GM10847 (cell line): ENCODE data around the gene GFOD1.

Experiments used
- POLR2A ChIP-seq: IDR thresholded peaks from 2 replicates; pipeline ENCODE4 v1.6.1; 2011; ENCODE audit not compliant: insufficient read length; ENCODE audit errors: extremely low read depth

GFOD1 gene

DNA sequence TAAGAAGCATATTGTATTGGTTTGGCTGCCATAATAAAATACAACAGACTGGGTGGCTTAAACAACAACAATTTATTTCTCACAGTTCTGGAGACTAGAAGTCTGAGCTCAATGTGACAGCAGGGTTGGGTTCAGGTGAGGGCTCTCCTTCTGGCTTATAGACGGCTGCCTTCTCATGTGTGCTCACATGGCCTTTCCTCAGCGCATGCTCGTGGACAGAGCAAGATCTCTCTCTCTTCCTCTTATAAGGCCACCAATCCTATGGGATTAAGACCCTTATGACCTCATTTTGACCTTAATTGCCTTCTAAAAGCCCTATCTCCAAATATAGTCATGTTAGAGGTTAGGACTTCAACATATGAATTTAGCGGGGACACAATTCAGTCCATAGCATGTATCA, 32.4 kb upstream of the GFOD1 start:
- no peak for TF ChIP-seq POLR2A

- TF ChIP-seq POLR2A, result no peak
Observed at GRCh38 chr6:13517116-13517515, 29.7 kb upstream of the GFOD1 start.

DNA sequence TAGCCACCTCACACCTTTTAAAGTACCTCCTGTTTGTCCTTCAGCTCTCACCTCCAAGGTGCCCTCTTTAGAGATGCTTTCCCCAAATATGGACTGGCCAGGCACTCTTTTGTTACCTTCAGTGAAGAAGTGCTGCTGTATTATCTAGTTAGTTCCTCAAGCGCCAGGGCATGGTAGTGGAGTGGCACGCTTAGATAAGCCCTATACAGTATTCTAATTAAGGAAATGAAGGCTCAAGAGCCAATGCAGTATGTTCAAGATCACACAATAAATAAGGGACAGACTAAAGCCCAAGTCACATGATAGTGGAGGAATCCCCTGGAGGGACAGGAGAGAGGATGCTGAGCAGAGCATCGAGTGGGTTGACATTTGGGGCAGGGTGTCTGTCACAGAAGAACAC, 28.5 kb upstream of the GFOD1 start:
- TF ChIP-seq POLR2A, result no peak

DNA sequence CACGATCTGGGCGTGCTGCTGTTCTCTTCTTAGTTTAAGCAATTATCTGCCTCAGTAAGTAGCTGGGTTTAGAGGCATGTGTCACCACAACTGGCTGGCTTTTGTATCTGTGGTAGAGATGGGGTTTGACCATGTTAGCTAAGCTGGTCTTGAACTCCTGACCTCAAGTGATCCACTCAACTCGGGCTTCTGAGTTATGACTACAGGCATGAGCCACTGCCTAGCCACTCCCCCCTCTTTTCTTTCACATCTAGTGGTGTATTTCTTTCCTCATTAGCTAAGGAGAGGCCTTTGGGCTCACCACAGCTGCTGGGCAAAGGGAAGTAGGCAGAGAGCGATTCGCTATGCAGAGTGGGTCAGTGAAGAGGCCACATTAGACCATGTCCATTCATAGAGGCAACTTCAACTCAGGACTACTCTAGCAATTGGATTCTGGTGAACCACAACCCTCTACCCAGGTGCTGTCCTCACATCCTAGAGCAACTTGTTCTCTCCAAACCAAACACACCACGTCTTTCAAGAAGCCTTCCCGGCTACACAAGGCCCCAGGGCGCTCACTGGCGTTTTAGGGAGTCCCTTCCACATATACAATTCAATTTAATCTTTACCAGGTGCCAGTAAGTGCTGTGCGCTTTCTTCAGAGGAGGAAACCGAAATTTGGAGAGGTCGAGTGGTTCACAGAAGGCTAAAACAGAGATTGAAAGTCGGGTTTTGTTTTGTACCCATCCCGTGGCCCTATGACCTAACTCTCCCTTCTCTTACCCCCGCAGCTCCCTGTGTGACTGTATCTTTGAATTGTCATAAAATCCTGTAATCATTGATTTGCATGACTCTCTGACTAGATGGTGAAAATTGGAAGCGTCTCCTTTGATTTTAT, 26.5 kb upstream of the GFOD1 start:
- no peak for TF ChIP-seq POLR2A

GRCh38 chr6:13512900-13513299, 25.5 kb upstream of the GFOD1 start:
- TF ChIP-seq POLR2A, result no peak

GRCh38 chr6:13511913-13512717, 24.7 kb upstream of the GFOD1 start:
- no peak for TF ChIP-seq POLR2A

DNA sequence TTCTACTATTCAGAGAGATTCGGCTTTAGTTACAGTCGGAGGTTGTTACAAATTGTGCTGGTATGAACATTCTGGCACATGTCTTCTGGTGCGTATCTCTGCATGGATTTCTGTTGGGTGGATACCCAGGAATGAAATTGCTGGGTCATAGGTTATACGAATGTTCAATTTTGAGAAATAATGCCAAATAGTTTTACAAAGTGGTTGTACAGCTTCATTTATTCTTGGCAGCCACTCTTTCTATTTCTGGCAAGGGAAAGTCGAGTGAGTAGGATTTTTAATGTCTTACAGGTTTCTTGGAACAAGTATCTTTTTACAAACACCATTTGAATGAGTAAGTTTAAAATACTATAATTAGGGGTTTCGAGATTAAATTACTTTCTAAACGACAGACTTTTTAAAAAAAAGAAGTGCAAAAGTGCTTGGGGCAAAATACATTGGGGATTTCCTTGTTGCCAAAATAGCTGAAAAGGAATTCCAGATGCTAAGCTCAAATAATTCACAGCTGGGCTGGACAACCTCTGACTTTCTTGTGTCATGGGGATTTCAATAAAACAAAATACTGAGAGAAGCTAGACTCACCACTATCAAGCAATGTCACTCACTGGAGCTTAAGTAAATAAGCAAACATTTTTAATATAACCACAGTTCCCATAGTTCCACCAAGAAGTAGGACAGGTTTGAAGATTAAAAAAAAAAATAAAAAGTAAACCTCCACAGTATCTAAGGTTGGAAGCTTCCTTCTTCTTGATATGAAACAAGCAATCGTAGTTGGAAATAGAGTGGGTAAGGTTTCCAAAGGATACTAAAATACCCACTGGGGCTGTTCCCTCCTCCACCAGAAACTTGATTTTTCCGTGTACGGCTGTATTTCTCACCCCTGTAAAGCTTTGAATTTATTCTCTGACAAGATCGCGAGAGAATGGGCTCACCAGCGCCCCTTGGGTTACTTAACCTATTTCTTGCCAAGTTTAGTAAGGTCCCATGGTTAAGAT, 21.6 kb upstream of the GFOD1 start:
- TF ChIP-seq POLR2A, result no peak

DNA sequence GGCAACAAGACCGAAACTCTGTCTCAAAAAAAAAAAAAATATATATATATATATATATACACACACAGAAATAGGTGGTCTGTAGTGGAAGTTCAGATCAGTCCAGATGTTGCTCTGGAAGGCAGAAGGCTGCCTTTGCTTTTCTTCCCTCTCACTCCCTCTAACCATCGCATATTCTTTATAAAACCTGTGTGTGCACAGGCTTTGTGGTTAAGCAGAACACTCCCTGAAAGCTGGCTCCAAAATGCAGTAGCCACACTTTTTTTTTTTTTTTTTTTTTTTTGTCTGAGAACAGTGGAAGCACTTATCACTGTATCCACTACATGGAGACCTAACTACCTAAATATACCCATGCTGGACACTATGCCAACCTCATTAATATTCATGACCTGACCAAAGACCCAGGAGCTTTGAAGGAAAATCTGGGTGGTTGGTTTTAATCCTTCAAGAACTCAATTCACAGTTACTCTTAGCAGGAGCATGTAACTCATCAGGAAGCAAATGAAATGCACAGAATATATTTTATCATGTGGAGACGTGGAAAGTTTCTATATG, 20.0 kb upstream of the GFOD1 start:
- TF ChIP-seq POLR2A, result no peak

GRCh38 chr6:13505345-13505734, 17.9 kb upstream of the GFOD1 start:
- TF ChIP-seq POLR2A, result no peak

GRCh38 chr6:13504611-13505344, 17.4 kb upstream of the GFOD1 start:
- TF ChIP-seq POLR2A, result no peak

GRCh38 chr6:13500915-13501314, 13.5 kb upstream of the GFOD1 start:
- no peak for TF ChIP-seq POLR2A

DNA sequence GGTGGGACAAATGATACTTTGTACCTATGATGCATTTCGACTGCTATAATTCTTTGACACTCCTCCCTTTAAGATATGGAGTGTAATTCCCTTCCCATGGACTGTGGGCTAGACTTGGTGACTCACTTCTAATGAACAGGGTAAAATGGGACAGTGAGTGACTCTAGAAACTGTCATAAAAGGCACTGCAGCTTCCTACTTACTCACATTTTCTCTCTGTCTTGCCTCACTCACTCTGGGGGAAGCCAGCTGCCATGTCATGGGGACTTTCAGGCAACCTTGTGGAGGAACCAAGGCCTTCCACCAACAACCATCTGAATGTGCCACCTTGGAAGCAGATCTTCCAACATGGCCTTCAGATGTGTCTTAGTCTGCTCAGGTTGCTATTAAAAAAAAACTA, 12.9 kb upstream of the GFOD1 start:
- no peak for TF ChIP-seq POLR2A

- no peak for TF ChIP-seq POLR2A
Observed at GRCh38 chr6:13496513-13497190, 9.3 kb upstream of the GFOD1 start.

- no peak for TF ChIP-seq POLR2A
Observed at GRCh38 chr6:13495818-13496217, 8.4 kb upstream of the GFOD1 start.
